ENCODE results near the gene HTR3A. TPM values are rescaled to one million over a fixed set of nuclear protein-coding genes. Genes with fewer than 3 reads are reported as not detected.

HTR3A gene
- total RNA-seq, 2 experiments from 2014 or later, result not detected

GRCh38 chr11:113992459-113993110 lies 17.7 kb downstream of the HTR3A start:
- H3K27me3 ChIP-seq (ENCODE audit: control insufficient read depth in 1 of 2, insufficient read depth in 2 of 2, low read length in 2 of 2), result peaks cover 9 to 11% of the 10 kb centered on the region in 2 experiments
- Mint-ChIP-seq H3K27me3 (peaks cover 45% of the 10 kb centered on the region), H3K36me3 (ENCODE audit: low read depth) (no peaks in the 10 kb centered on the region), H3K4me1 (ENCODE audit: low read depth) (no peaks in the 10 kb centered on the region), H3K9me3 (no peaks in the 10 kb centered on the region), H3K4me3 (no peak overlapping the region), H3K27ac (no peak overlapping the region)
- H3K36me3 ChIP-seq (ENCODE audit: insufficient read depth, low read length), result no peaks in the 10 kb centered on the region
- CTCF ChIA-PET, result interaction anchor here (1.4 to 2.2 kb wide), 2 partner anchors 96 to 268 kb away, joined by 3 to 8 read pairs; no protein-coding TSS in a partner anchor
- POLR2A ChIA-PET, result no interaction called here
- peaks cover 8% of the 10 kb centered on the region for H3K4me1 ChIP-seq (ENCODE audit: insufficient read depth, low read length)
- TF ChIP-seq, protein P1, sequence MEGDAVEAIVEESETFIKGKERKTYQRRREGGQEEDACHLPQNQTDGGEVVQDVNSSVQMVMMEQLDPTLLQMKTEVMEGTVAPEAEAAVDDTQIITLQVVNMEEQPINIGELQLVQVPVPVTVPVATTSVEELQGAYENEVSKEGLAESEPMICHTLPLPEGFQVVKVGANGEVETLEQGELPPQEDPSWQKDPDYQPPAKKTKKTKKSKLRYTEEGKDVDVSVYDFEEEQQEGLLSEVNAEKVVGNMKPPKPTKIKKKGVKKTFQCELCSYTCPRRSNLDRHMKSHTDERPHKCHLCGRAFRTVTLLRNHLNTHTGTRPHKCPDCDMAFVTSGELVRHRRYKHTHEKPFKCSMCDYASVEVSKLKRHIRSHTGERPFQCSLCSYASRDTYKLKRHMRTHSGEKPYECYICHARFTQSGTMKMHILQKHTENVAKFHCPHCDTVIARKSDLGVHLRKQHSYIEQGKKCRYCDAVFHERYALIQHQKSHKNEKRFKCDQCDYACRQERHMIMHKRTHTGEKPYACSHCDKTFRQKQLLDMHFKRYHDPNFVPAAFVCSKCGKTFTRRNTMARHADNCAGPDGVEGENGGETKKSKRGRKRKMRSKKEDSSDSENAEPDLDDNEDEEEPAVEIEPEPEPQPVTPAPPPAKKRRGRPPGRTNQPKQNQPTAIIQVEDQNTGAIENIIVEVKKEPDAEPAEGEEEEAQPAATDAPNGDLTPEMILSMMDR (IDR thresholded peaks at IDR 0.05), result no peak
- DNase-seq, result no peak
- H3K27ac ChIP-seq (ENCODE audit: low read depth in 1 of 2, low read length in 2 of 2), result no peak overlapping the region
- intact Hi-C loops (cut with DNase I, micrococcal nuclease), result no loop called here
- no peak overlapping the region for H3K4me3 ChIP-seq (ENCODE audit: low read length)
- H3K9me3 ChIP-seq (ENCODE audit: control insufficient read depth in 1 of 2, insufficient read depth in 1 of 2, low read length in 2 of 2), result no peaks in the 10 kb centered on the region
- no peak for ATAC-seq (ENCODE audit: poor library complexity)

GRCh38 chr11:113994077-113994954 lies 19.4 kb downstream of the HTR3A start:
- peaks cover 35% of the 10 kb centered on the region for H3K27me3 Mint-ChIP-seq

DNA sequence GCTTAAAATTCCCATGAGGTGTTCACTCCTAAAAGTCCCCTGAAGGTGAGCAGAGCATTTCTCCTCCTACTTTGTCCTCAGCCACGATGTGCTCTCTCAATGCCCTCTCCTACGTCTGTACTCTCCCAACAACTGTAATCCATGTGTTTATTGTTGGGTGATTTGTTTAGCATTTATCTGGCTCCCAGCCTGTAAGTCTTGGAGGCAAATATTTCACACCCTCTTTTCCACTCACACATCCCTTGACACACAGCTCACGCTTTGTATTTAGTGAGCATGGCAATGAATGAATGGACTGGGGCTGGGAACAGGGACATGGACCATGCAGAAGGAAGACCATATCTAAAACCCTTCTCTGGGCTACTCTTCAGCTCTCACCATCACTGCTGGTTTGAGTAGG lies 22.6 kb downstream of the HTR3A start:
- DNase-seq, result no peak
- no peak for ATAC-seq (ENCODE audit: poor library complexity)
- ChIA-PET CTCF (interaction anchor here (5.5 kb wide), 1 partner anchor 264 kb away, joined by 28 read pairs; no protein-coding TSS in a partner anchor), POLR2A (no interaction called here)
- no peaks in the 10 kb centered on the region for H3K9me3 Mint-ChIP-seq
- peaks cover 3 to 12% of the 10 kb centered on the region in 2 experiments for H3K27me3 ChIP-seq (ENCODE audit: control insufficient read depth in 1 of 2, insufficient read depth in 2 of 2, low read length in 2 of 2)
- no peaks in the 10 kb centered on the region for H3K9me3 ChIP-seq (ENCODE audit: control insufficient read depth in 1 of 2, insufficient read depth in 1 of 2, low read length in 2 of 2)
- H3K4me3 Mint-ChIP-seq, result no peak overlapping the region
- no peak overlapping the region for H3K27ac ChIP-seq (ENCODE audit: low read depth in 1 of 2, low read length in 2 of 2)
- H3K4me1 Mint-ChIP-seq (ENCODE audit: low read depth), result no peaks in the 10 kb centered on the region
- H3K36me3 Mint-ChIP-seq (ENCODE audit: low read depth), result no peaks in the 10 kb centered on the region
- H3K36me3 ChIP-seq (ENCODE audit: insufficient read depth, low read length), result no peaks in the 10 kb centered on the region
- TF ChIP-seq, protein P1 (IDR thresholded peaks at IDR 0.05), result no peak
- H3K27ac Mint-ChIP-seq, result no peak overlapping the region
- intact Hi-C loops (cut with DNase I, micrococcal nuclease), result no loop called here
- peaks cover 8% of the 10 kb centered on the region for H3K4me1 ChIP-seq (ENCODE audit: insufficient read depth, low read length)
- peaks cover 31% of the 10 kb centered on the region for H3K27me3 Mint-ChIP-seq
- no peak overlapping the region for H3K4me3 ChIP-seq (ENCODE audit: low read length)

More at GRCh38 chr11:113994077-113994954, 19.4 kb downstream of the HTR3A start:
- no peak for ATAC-seq (ENCODE audit: poor library complexity)
- ChIA-PET CTCF (interaction anchor here (5.5 kb wide), 1 partner anchor 267 kb away, joined by 28 read pairs; no protein-coding TSS in a partner anchor), POLR2A (interaction anchor here (2.0 kb wide), 1 partner anchor 267 kb away, joined by 11 read pairs; no protein-coding TSS in a partner anchor)
- H3K27ac ChIP-seq (ENCODE audit: low read depth in 1 of 2, low read length in 2 of 2), result no peak overlapping the region
- no peaks in the 10 kb centered on the region for H3K9me3 ChIP-seq (ENCODE audit: control insufficient read depth in 1 of 2, insufficient read depth in 1 of 2, low read length in 2 of 2)
- Mint-ChIP-seq H3K9me3 (no peaks in the 10 kb centered on the region), H3K27ac (no peak overlapping the region), H3K4me1 (ENCODE audit: low read depth) (no peaks in the 10 kb centered on the region), H3K36me3 (ENCODE audit: low read depth) (no peaks in the 10 kb centered on the region), H3K4me3 (no peak overlapping the region)
- no peaks in the 10 kb centered on the region for H3K36me3 ChIP-seq (ENCODE audit: insufficient read depth, low read length)
- DNase-seq, result peak; percentile 8 to 61 (median 28)
- H3K4me3 ChIP-seq (ENCODE audit: low read length), result no peak overlapping the region
- peaks cover 8 to 11% of the 10 kb centered on the region in 2 experiments for H3K27me3 ChIP-seq (ENCODE audit: control insufficient read depth in 1 of 2, insufficient read depth in 2 of 2, low read length in 2 of 2)
- H3K4me1 ChIP-seq (ENCODE audit: insufficient read depth, low read length), result peaks cover 8% of the 10 kb centered on the region
- TF ChIP-seq, protein P1 (IDR thresholded peaks at IDR 0.05), result peak; percentile 77
- intact Hi-C loops (cut with DNase I, micrococcal nuclease), result loop anchor here (1.0 to 2.0 kb wide), 4 partner anchors 42 to 267 kb away; no protein-coding TSS in a partner anchor
